Esophagus muscularis mucosa (tissue), 4 donors: ENCODE results near the gene CYTL1.

Experiments
- CTCF ChIP-seq, 3 experiments: fragments of 200-600 bp in 2 of 3; fragments of 450-650 bp in 1 of 3; sonication (generic) in 2 of 3; IDR thresholded peaks; one replicate each; pipeline ENCODE4 v1.5.1; 2017 to 2019; ENCODE audit warnings: antibody characterized with exemption in 3 of 3, mild to moderate bottlenecking in 2 of 3, moderate library complexity in 1 of 3
- EP300 ChIP-seq: sonication (generic); formaldehyde crosslinking; IDR thresholded peaks from one replicate; pipeline ENCODE4 v1.6.1; 2017; ENCODE audit warnings: antibody characterized with exemption
- POLR2A ChIP-seq: fragments of 450-650 bp; IDR thresholded peaks from one replicate; pipeline ENCODE4 v1.6.1; 2017; ENCODE audit warnings: antibody characterized with exemption, moderate library complexity, mild to moderate bottlenecking, low read depth
- POLR2AphosphoS5 ChIP-seq, 2 donors: sonication (generic); formaldehyde crosslinking; IDR thresholded peaks; one replicate each; pipeline ENCODE4 v1.6.1; 2017; ENCODE audit warnings: antibody characterized with exemption in 2 of 2

- TF ChIP-seq CTCF (IDR thresholded peaks at IDR 0.05), result no peak
- TF ChIP-seq POLR2A, result no peak
- TF ChIP-seq EP300, result no peak
- no peak for TF ChIP-seq POLR2AphosphoS5 (IDR thresholded peaks at IDR 0.05)
Measured at GRCh38 chr4:5066101-5066500, 46.8 kb upstream of the CYTL1 start.
